ENCODE measurements around the gene RAB36.

GRCh38 chr22:23102776-23103175 is 42.5 kb upstream of the RAB36 start:
- no peak for TF ChIP-seq CTCF (optimal IDR thresholded peaks at IDR 0.05 in 1 of 3, IDR thresholded peaks at IDR 0.05 in 1 of 3, conservative IDR thresholded peaks at IDR 0.05 in 1 of 3; ENCODE audit: extremely low read depth in 1 of 3, insufficient read depth in 2 of 3, low read length in 3 of 3)
- TF ChIP-seq EZH2 (IDR thresholded peaks at IDR 0.05; ENCODE audit: low read length): no peak

Data from keratinocyte (primary cell).